GM20431 (cell line): ENCODE data around the gene SOAT2.

Source experiments
- in situ Hi-C: fragments of 300-500 bp; cut with MseI, MboI; formaldehyde crosslinking; loops from one replicate; pipeline ENCODE4 v1.15.0; 2020; ENCODE audit warnings: low sequenced_read_pairs; ENCODE audit not compliant: unreplicated experiment

The SOAT2 gene

GRCh38 chr12:53173085-53173715 is 69.9 kb downstream of the SOAT2 start:
- in situ Hi-C loops = no loop called here
